HEK293 (cell line): Measurements from ENCODE around the gene TNFRSF1A.

Source experiments
- CTCF ChIA-PET: fragments of 350-600 bp; formaldehyde crosslinking; extraction: SDS; loops from one replicate; lab custom pipeline; 2021; ENCODE audit warnings: antibody characterized with exemption; lab: Yijun Ruan, JAX
- POLR2A ChIA-PET: fragments of 300-600 bp; formaldehyde crosslinking; extraction: SDS; loops from one replicate; lab custom pipeline; 2020; ENCODE audit warnings: antibody characterized with exemption, inconsistent platforms; lab: Yijun Ruan, JAX
- H3K27ac ChIP-seq: fragments of 200-500 bp; sonication (Bioruptor generic); 2 replicates; pipeline ENCODE4 v1.5.1; 2014; ENCODE audit warnings: low read depth, low read length, control low read depth, inconsistent platforms; ENCODE audit errors: extremely low read depth
- H3K36me3 ChIP-seq, 2 experiments: fragments of 200-500 bp in 1 of 2; sonication (Bioruptor generic) in 1 of 2; 1 replicate in 1 of 2; 2 replicates in 1 of 2; pipeline ENCODE4 v1.5.1; 2014 to 2017; ENCODE audit warnings: inconsistent platforms in 2 of 2, low read length in 2 of 2; ENCODE audit not compliant: control insufficient read depth in 2 of 2, insufficient read depth in 1 of 2
- H3K4me1 ChIP-seq: fragments of 200-500 bp; sonication (Bioruptor generic); 2 replicates; pipeline ENCODE4 v1.5.1; 2014; ENCODE audit warnings: mild to moderate bottlenecking, low read length, inconsistent platforms; ENCODE audit not compliant: control insufficient read depth, insufficient read depth
- H3K4me3 ChIP-seq: 2 replicates; pipeline ENCODE4 v1.5.1; 2011; ENCODE audit warnings: low read depth, mild to moderate bottlenecking, control low read depth, low read length, moderate library complexity
- H3K9me3 ChIP-seq: fragments of 200-500 bp; sonication (Bioruptor generic); 2 replicates; pipeline ENCODE4 v1.5.1; 2014; ENCODE audit warnings: low read depth, low read length, inconsistent platforms; ENCODE audit not compliant: control insufficient read depth, insufficient read depth
- HOXD13 ChIP-seq: sonication (generic); formaldehyde crosslinking; IDR thresholded peaks from 2 replicates; pipeline ENCODE4 v1.8.0; 2022; ENCODE audit warnings: missing genetic modification reagents, borderline replicate concordance
- KLF10 ChIP-seq: fragments of 450-650 bp; IDR thresholded peaks from 2 replicates; pipeline ENCODE4 v1.5.1; 2018; ENCODE audit warnings: missing biosample characterization, mild to moderate bottlenecking, missing genetic modification characterization
- PRDM10 ChIP-seq: fragments of 450-650 bp; formaldehyde crosslinking; IDR thresholded peaks from 2 replicates; pipeline ENCODE4 v1.5.1; 2016; ENCODE audit warnings: missing biosample characterization, missing genetic modification characterization
- REST ChIP-seq: fragments of 450-650 bp; formaldehyde crosslinking; IDR thresholded peaks from 2 replicates; pipeline ENCODE4 v1.5.1; 2016; ENCODE audit warnings: missing biosample characterization, missing genetic modification characterization
- SP2 ChIP-seq: fragments of 450-650 bp; formaldehyde crosslinking; IDR thresholded peaks from 2 replicates; pipeline ENCODE4 v1.5.1; 2016; ENCODE audit warnings: missing biosample characterization, missing genetic modification characterization
- ZBTB10 ChIP-seq: fragments of 450-650 bp; formaldehyde crosslinking; IDR thresholded peaks from 2 replicates; pipeline ENCODE4 v1.5.1; 2016; ENCODE audit warnings: missing biosample characterization, missing genetic modification characterization
- ZBTB7A ChIP-seq: fragments of 450-650 bp; formaldehyde crosslinking; IDR thresholded peaks from 2 replicates; pipeline ENCODE4 v1.5.1; 2016; ENCODE audit warnings: low read depth, missing biosample characterization, missing genetic modification characterization
- ZNF10 ChIP-seq: fragments of 450-650 bp; formaldehyde crosslinking; IDR thresholded peaks from 2 replicates; pipeline ENCODE4 v1.5.1; 2017; ENCODE audit warnings: missing biosample characterization, missing genetic modification characterization
- ZNF121 ChIP-seq: fragments of 450-650 bp; formaldehyde crosslinking; IDR thresholded peaks from 2 replicates; pipeline ENCODE4 v1.5.1; 2016; ENCODE audit warnings: missing biosample characterization, missing genetic modification characterization
- ZNF157 ChIP-seq: fragments of 450-650 bp; formaldehyde crosslinking; IDR thresholded peaks from 2 replicates; pipeline ENCODE4 v1.5.1; 2016; ENCODE audit warnings: missing biosample characterization, missing genetic modification characterization
- ZNF175 ChIP-seq: fragments of 450-650 bp; formaldehyde crosslinking; IDR thresholded peaks from 2 replicates; pipeline ENCODE4 v1.5.1; 2016; ENCODE audit warnings: missing biosample characterization, missing genetic modification characterization
- ZNF37A ChIP-seq: fragments of 450-650 bp; IDR thresholded peaks from 2 replicates; pipeline ENCODE4 v1.5.1; 2018; ENCODE audit warnings: missing biosample characterization, missing genetic modification characterization
- ZNF398 ChIP-seq: fragments of 450-650 bp; formaldehyde crosslinking; IDR thresholded peaks from 2 replicates; pipeline ENCODE4 v1.5.1; 2017; ENCODE audit warnings: missing biosample characterization, missing genetic modification characterization
- ZNF768 ChIP-seq: fragments of 450-650 bp; formaldehyde crosslinking; IDR thresholded peaks from 2 replicates; pipeline ENCODE4 v1.5.1; 2018; ENCODE audit warnings: missing biosample characterization, mild to moderate bottlenecking, missing genetic modification characterization
- ZNF776 ChIP-seq: fragments of 450-650 bp; formaldehyde crosslinking; IDR thresholded peaks from 2 replicates; pipeline ENCODE4 v1.5.0; 2017; ENCODE audit warnings: missing biosample characterization, missing genetic modification characterization, borderline replicate concordance
- ZNF777 ChIP-seq: fragments of 450-650 bp; formaldehyde crosslinking; IDR thresholded peaks from 2 replicates; pipeline ENCODE4 v1.5.1; 2017; ENCODE audit warnings: missing biosample characterization, missing genetic modification characterization, borderline replicate concordance
- ZSCAN5A ChIP-seq: fragments of 450-650 bp; formaldehyde crosslinking; IDR thresholded peaks from 2 replicates; pipeline ENCODE4 v1.5.1; 2016; ENCODE audit warnings: missing biosample characterization, missing genetic modification characterization

TNFRSF1A gene

GRCh38 chr12:6329703-6330064 lies 12.2 kb downstream of the TNFRSF1A start:
- H3K9me3 ChIP-seq, result no peaks in the 10 kb centered on the region
- H3K4me1 ChIP-seq, result no peaks in the 10 kb centered on the region
- H3K27ac ChIP-seq, result no peak overlapping the region
- CTCF ChIA-PET, result no interaction called here
- H3K36me3 ChIP-seq, result peaks cover 25 to 71% of the 10 kb centered on the region in 2 experiments
- TF ChIP-seq ZNF121 (tag by site-specific recombination) (no peak), ZNF777 (tag by site-specific recombination) (no peak), ZNF768 (tag by site-specific recombination) (no peak), ZNF398 (tag by site-specific recombination) (no peak), ZSCAN5A (tag by site-specific recombination) (no peak), HOXD13 (CRISPR knock-in tag) (no peak), SP2 (tag by site-specific recombination) (no peak), ZNF776 (no peak), PRDM10 (tag by site-specific recombination) (no peak), REST (no peak), ZNF10 (tag by site-specific recombination) (no peak), ZBTB7A (no peak), KLF10 (no peak), ZBTB10 (no peak), ZNF157 (tag by site-specific recombination) (no peak), ZNF175 (tag by site-specific recombination) (no peak), ZNF37A (tag by site-specific recombination) (no peak)
- TF ChIP-seq, all 188 proteins: peak for 0
- no peak overlapping the region for H3K4me3 ChIP-seq
- POLR2A ChIA-PET, result interaction anchor here (1.3 kb wide), 1 partner anchor 11 kb away, joined by 3 read pairs; no protein-coding TSS in a partner anchor
